ENCODE results near the gene LRRC49. TPM values are rescaled to one million over a fixed set of nuclear protein-coding genes. Genes with fewer than 3 reads are reported as not detected.
"Not testable (repeated sequence)": the region's sequence is repeated elsewhere in the genome, so short reads cannot be mapped to it uniquely, and the experiment has no call there.

Gene LRRC49
- total RNA-seq, 1 donor from 2014 or later, result 23.6 TPM

DNA sequence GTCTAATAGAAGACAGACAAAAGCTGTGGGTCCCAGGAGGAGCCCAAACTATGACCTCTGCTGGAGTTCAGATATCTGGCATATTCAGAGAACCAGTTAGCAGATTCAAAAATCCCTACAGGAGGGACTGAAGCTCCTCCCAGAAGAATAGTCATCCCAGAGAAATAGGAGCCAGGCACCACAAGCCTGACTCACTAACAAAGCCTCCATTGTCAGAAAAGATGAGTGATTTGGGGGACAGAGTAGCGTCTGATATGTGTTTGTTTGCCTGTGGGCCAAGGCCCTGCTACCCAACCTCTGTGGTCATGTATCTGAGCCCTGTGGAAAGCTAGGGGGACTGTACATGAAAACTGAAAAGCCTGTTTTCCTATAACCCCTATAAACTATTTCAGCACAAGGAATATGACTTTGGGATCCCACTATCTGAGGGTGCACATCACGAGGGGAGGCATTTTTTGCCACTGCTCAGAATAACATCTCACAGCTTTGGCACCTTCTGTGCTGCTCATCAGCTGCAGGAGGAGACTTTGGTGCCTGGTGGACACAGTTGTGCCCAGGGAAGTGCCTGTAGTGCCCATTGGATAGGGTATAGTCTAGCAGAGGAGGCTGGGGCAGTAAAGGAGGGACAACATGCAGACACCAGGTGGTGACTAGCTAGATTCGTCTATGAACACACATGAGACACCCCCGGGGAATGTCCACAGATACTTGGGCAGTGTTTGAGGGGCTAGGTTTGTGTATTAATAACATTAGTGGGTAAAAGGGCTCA lies 29.0 kb upstream of the LRRC49 start:
- Mint-ChIP-seq H3K4me1 (ENCODE audit: low read depth) (peaks cover 6% of the 10 kb centered on the region), H3K27me3 (peaks cover 4% of the 10 kb centered on the region), H3K27ac (no peak overlapping the region), H3K9me3 (ENCODE audit: low read depth) (no peaks in the 10 kb centered on the region), H3K36me3 (ENCODE audit: insufficient read depth) (no peaks in the 10 kb centered on the region), H3K4me3 (ENCODE audit: low read depth) (no peak overlapping the region)
- TF ChIP-seq, protein P1, sequence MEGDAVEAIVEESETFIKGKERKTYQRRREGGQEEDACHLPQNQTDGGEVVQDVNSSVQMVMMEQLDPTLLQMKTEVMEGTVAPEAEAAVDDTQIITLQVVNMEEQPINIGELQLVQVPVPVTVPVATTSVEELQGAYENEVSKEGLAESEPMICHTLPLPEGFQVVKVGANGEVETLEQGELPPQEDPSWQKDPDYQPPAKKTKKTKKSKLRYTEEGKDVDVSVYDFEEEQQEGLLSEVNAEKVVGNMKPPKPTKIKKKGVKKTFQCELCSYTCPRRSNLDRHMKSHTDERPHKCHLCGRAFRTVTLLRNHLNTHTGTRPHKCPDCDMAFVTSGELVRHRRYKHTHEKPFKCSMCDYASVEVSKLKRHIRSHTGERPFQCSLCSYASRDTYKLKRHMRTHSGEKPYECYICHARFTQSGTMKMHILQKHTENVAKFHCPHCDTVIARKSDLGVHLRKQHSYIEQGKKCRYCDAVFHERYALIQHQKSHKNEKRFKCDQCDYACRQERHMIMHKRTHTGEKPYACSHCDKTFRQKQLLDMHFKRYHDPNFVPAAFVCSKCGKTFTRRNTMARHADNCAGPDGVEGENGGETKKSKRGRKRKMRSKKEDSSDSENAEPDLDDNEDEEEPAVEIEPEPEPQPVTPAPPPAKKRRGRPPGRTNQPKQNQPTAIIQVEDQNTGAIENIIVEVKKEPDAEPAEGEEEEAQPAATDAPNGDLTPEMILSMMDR (IDR thresholded peaks at IDR 0.05; ENCODE audit: unreplicated experiment), result no peak
- DNase-seq (ENCODE audit: low spot score, unreplicated experiment), result no peak

DNA sequence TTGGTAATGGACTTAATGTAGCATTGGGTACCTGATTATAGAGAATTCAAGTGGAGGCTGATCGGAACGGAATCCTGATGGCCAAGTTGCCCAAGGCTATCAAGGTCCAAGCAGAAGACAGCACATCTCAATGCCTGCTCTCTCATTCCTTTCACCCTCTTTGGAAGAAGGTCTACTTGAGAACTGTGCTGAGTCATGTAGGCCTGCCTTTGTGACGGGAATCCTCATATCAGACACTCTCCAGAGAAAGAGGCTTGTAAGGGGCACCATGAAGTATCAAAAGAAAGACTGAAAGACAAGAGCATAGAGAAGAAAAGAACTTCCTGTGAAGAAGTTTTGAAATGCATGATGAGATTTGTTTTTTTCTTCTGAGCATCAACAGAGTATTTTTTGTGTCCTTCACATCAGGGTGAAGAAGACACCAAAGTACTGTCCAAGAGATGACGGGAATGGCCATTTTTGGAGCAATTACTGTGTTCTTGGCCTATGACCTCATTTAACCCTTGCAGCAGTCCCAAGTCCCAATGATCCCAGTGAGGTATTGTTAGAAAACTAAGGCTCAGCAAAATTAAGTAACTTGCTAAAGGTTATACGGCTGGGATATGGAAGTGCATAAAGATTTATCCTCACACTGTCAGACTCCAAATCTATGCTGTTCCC lies 25.5 kb upstream of the LRRC49 start:
- no peak overlapping the region for H3K27ac Mint-ChIP-seq
- H3K9me3 Mint-ChIP-seq (ENCODE audit: low read depth), result no peaks in the 10 kb centered on the region
- peaks cover 6% of the 10 kb centered on the region for H3K4me1 Mint-ChIP-seq (ENCODE audit: low read depth)
- H3K36me3 Mint-ChIP-seq (ENCODE audit: insufficient read depth), result peaks cover 1% of the 10 kb centered on the region
- no peak for DNase-seq (ENCODE audit: low spot score, unreplicated experiment)
- no peak overlapping the region for H3K4me3 Mint-ChIP-seq (ENCODE audit: low read depth)
- TF ChIP-seq, protein P1 (IDR thresholded peaks at IDR 0.05; ENCODE audit: unreplicated experiment), result no peak
- no peaks in the 10 kb centered on the region for H3K27me3 Mint-ChIP-seq

DNA sequence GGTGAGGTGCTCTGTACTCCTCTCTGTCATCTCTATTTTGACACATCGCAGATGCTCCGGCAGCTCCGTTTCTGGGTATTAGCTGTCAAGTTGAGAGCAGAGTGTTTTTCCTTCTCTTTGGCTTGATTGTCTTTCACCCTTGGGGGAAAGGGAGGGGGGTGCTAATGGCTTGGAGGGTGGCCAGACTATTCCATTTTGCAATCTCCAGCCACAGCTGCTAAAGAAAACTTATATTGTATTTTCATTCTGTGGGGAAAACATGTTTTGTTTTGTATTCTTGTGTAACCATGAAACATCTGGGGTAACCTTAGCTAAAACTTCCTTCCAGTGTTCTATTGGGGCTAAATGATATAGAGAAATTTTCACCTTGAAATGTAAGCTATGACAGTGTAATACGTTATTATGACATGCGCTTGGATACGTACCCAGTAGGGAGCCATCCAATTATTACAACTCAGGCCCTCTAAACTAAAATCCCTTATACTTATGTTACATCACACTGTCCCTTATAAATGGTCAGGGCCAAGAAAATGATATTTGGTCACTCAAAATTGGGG lies 24.6 kb upstream of the LRRC49 start:
- no peak for DNase-seq (ENCODE audit: low spot score, unreplicated experiment)
- no peak overlapping the region for H3K27ac Mint-ChIP-seq
- peaks cover 4% of the 10 kb centered on the region for H3K9me3 Mint-ChIP-seq (ENCODE audit: low read depth)
- TF ChIP-seq, protein P1 (IDR thresholded peaks at IDR 0.05; ENCODE audit: unreplicated experiment), result no peak
- no peaks in the 10 kb centered on the region for H3K27me3 Mint-ChIP-seq
- H3K4me3 Mint-ChIP-seq (ENCODE audit: low read depth), result no peak overlapping the region
- H3K4me1 Mint-ChIP-seq (ENCODE audit: low read depth), result peaks cover 6% of the 10 kb centered on the region
- H3K36me3 Mint-ChIP-seq (ENCODE audit: insufficient read depth), result peaks cover 3% of the 10 kb centered on the region

DNA sequence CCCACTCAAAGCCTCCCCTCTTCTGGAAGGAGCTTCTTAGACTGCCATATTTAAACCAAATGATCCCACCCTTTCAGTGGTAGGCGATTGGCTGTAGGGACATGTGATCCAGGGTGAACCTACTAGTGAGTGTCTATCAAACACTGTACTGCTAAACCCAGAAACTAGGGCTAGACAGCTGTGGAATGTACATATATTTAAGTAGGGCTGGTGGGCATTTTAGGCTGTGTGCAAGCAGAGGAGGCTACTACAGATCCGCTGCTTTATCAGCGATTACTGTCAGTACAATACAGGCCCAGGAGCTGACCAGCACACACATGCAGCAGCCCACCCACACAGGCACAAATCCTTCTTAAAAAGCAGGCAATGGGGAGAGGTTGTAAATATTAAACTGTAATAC lies 23.3 kb upstream of the LRRC49 start:
- no peak overlapping the region for H3K4me3 Mint-ChIP-seq (ENCODE audit: low read depth)
- H3K4me1 Mint-ChIP-seq (ENCODE audit: low read depth), result no peaks in the 10 kb centered on the region
- peaks cover 9% of the 10 kb centered on the region for H3K9me3 Mint-ChIP-seq (ENCODE audit: low read depth)
- no peaks in the 10 kb centered on the region for H3K27me3 Mint-ChIP-seq
- H3K27ac Mint-ChIP-seq, result no peak overlapping the region
- DNase-seq (ENCODE audit: low spot score, unreplicated experiment), result no peak
- peaks cover 3% of the 10 kb centered on the region for H3K36me3 Mint-ChIP-seq (ENCODE audit: insufficient read depth)
- TF ChIP-seq, protein P1 (IDR thresholded peaks at IDR 0.05; ENCODE audit: unreplicated experiment), result no peak

DNA sequence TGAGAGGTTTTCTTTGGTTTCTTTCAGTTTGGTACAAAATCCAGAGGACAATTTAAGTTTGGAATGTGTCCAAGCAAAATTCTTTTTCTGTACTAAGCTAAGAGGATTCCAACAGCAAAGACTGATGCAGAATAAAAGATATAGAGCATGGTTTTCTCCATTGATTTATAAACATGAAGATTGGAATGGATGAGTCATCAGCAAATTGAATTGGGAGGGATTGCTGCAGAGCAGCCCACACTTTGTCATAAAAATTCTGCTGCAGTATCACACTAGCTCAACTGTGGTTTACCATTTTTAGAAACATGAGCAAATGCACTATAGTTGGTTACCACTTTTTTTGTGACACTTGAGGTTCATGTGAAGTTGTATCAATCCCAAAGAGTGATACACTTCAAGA lies 22.6 kb upstream of the LRRC49 start:
- H3K9me3 Mint-ChIP-seq (ENCODE audit: low read depth), result peaks cover 9% of the 10 kb centered on the region
- peaks cover 3% of the 10 kb centered on the region for H3K36me3 Mint-ChIP-seq (ENCODE audit: insufficient read depth)
- no peak overlapping the region for H3K27ac Mint-ChIP-seq
- no peak overlapping the region for H3K4me3 Mint-ChIP-seq (ENCODE audit: low read depth)
- TF ChIP-seq, protein P1 (IDR thresholded peaks at IDR 0.05; ENCODE audit: unreplicated experiment), result no peak
- H3K27me3 Mint-ChIP-seq, result no peaks in the 10 kb centered on the region
- no peak for DNase-seq (ENCODE audit: low spot score, unreplicated experiment)
- peaks cover 2% of the 10 kb centered on the region for H3K4me1 Mint-ChIP-seq (ENCODE audit: low read depth)

DNA sequence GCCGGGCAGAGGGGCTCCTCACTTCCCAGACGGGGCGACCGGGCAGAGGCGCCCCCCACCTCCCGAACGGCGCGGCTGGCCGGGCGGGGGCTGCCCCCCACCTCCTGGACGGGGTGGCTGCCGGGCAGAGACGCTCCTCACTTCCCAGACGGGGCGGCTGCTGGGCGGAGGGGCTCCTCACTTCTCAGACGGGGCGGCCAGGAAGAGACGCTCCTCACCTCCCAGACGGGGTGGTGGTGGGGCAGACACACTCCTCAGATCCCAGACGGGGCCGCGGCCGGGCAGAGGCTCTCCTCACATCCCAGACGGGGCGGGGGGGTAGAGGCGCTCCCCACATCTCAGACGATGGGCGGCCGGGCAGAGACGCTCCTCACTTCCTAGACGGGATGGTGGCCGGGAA lies 21.1 kb upstream of the LRRC49 start:
- H3K27me3 Mint-ChIP-seq; H3K27ac Mint-ChIP-seq; H3K9me3 Mint-ChIP-seq (ENCODE audit: low read depth); DNase-seq (ENCODE audit: low spot score, unreplicated experiment); H3K4me1 Mint-ChIP-seq (ENCODE audit: low read depth); H3K4me3 Mint-ChIP-seq (ENCODE audit: low read depth); H3K36me3 Mint-ChIP-seq (ENCODE audit: insufficient read depth): not testable (repeated sequence)

All from progenitor cell of endocrine pancreas (in vitro differentiated cells).